Stimulated activated CD4-positive, alpha-beta T cell treated with anti-CD3 and anti-CD28 coated beads, Interleukin-12 subunit alpha, Interleukin-12 subunit beta, amount 100 ng/mL, for 48 hours (primary cell): ENCODE measurements around the gene JOSD2.

Source experiments
- DNase-seq, 3 donors: peaks; one replicate each; pipeline ENCODE4 v3.0.0-alpha.2; 2020; ENCODE audit warnings: low read depth in 2 of 3, low spot score in 1 of 3

Gene JOSD2

DNA sequence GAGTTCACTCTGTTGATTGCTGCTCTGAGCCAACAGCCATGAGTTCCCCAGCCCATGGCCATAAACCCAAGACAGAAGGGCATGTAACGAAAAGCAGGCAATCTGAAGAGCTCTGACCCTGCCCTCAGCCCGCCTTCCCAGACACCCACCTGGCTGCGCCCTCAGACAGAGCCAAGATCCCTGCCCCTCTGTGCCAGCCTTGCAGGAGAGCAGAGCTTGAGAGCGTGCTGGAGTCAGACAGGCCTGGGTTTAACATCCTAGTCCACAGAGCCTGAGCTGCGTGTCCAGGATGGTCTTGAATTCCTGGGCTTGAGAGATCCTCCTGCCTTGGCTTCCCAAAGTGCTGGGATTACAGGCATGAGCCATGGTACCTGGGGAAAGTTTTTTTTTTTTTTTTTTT lies 53.7 kb downstream of the JOSD2 start:
- DNase-seq, result no peak
